Measurements from ENCODE around the gene SEC61A2.
A peak's percentile ranks its signal among the peaks of the same experiment; 100 is the strongest.

Gene SEC61A2

GRCh38 chr10:12213621-12214020, 84.1 kb downstream of the SEC61A2 start:
- no peak overlapping the region for H3K27ac ChIP-seq
- H3K36me3 ChIP-seq, result peaks cover 79 to 99% (median 93%) of the 10 kb centered on the region in 11 experiments
- H4K20me1 ChIP-seq, result peaks cover 12 to 99% (median 73%) of the 10 kb centered on the region in 11 experiments; a peak in 21 of 22 replicates

DNA sequence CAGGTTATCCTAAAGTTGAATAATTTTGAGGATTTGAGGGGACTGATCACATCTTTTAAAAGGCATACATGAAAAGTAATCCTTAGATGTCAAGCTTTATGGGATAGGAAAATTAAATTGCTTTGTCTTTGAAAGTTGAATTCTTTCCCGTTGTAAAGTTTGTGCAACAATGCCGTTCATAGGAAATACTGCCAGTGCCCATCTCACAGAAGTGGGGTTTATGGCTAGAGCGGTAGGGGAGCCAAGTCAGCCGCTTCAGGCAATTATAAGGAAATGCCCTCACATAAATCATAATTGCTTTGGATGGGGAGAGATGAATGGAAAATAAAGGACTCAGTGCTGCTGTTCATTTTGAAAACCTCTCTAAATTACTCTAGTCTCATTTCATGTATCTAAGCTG, 84.6 kb downstream of the SEC61A2 start:
- peaks cover 7 to 99% (median 72%) of the 10 kb centered on the region in 11 experiments; a peak in 21 of 22 replicates for H4K20me1 ChIP-seq
- H3K9me3 ChIP-seq (replicated peaks in 1 of 11), result no peaks in the 10 kb centered on the region
- peak overlapping the region in 3 of 11 experiments; percentile 2 to 54 (median 6); a peak in 1 of 22 replicates for H3K9ac ChIP-seq
- H3K4me1 ChIP-seq, result peaks cover 16 to 23% (median 18%) of the 10 kb centered on the region in 10 experiments
- peak overlapping the region in 4 of 11 experiments; percentile 20 to 45 (median 33); a peak in 4 of 22 replicates for H3K27ac ChIP-seq
- no peak for TF ChIP-seq Cebpa-rat (IDR thresholded peaks at IDR 0.05)
- H3K27me3 ChIP-seq, result no peaks in the 10 kb centered on the region
- peaks cover 79 to 99% (median 93%) of the 10 kb centered on the region in 11 experiments for H3K36me3 ChIP-seq
- H3K4me3 ChIP-seq, result no peak overlapping the region
- peak overlapping the region in 9 of 11 experiments; percentile 12 to 64 (median 35); a peak in 9 of 22 replicates for H3K4me2 ChIP-seq

More at GRCh38 chr10:12213621-12214020, 84.1 kb downstream of the SEC61A2 start:
- no peaks in the 10 kb centered on the region for H3K27me3 ChIP-seq
- H3K4me3 ChIP-seq, result no peak overlapping the region
- no peak overlapping the region; a peak in 1 of 22 replicates for H3K4me2 ChIP-seq
- no peak for TF ChIP-seq Cebpa-rat (IDR thresholded peaks at IDR 0.05)
- no peak overlapping the region for H3K9ac ChIP-seq
- H3K4me1 ChIP-seq, result peaks cover 16 to 23% (median 18%) of the 10 kb centered on the region in 10 experiments
- H3K9me3 ChIP-seq (replicated peaks in 1 of 11), result no peaks in the 10 kb centered on the region

GRCh38 chr10:12214763-12215218, 85.3 kb downstream of the SEC61A2 start:
- H3K4me1 ChIP-seq, result peaks cover 18 to 24% (median 20%) of the 10 kb centered on the region in 10 experiments
- peaks cover 0 to 3% (median under 1%) of the 10 kb centered on the region in 11 experiments; a peak in 4 of 22 replicates for H3K9me3 ChIP-seq (replicated peaks in 1 of 11)
- H3K4me3 ChIP-seq, result no peak overlapping the region
- peaks cover 79 to 99% (median 93%) of the 10 kb centered on the region in 11 experiments for H3K36me3 ChIP-seq
- peaks cover under 1 to 99% (median 68%) of the 10 kb centered on the region in 11 experiments; a peak in 21 of 22 replicates for H4K20me1 ChIP-seq
- H3K4me2 ChIP-seq, result peak overlapping the region; percentile 12 to 64 (median 47); a peak in 19 of 22 replicates
- H3K27ac ChIP-seq, result peak overlapping the region in 6 of 11 experiments; percentile 1 to 45 (median 22); a peak in 8 of 22 replicates
- no peaks in the 10 kb centered on the region for H3K27me3 ChIP-seq
- TF ChIP-seq Cebpa-rat (IDR thresholded peaks at IDR 0.05), result no peak
- H3K9ac ChIP-seq, result peak overlapping the region in 2 of 11 experiments; percentile 6 to 54; a peak in 1 of 22 replicates

All from BLaER1 treated with 17β-estradiol and CSF1 and Interleukin-3, amounts not matched to agents 10 nM and 100 nM (cell line).